NB4 (cell line): ENCODE measurements around the gene FAAP20.
A peak's percentile ranks its signal among the peaks of the same experiment; 100 is the strongest.

ENCODE experiments used
- DNase-seq: peaks from one replicate; pipeline ENCODE4 v3.0.0; 2010; ENCODE audit warnings: low read depth
- H3K4me3 ChIP-seq: one replicate; pipeline ENCODE4 v1.5.1; 2011; ENCODE audit warnings: mild to moderate bottlenecking, low read depth, low read length, moderate library complexity
- MYC ChIP-seq: IDR thresholded peaks from 2 replicates; pipeline ENCODE4 v1.6.1; 2011; ENCODE audit warnings: low read depth, low read length
- POLR2A ChIP-seq: IDR thresholded peaks from 2 replicates; pipeline ENCODE4 v1.6.1; 2011; ENCODE audit warnings: mild to moderate bottlenecking; ENCODE audit not compliant: insufficient read length; ENCODE audit errors: extremely low read depth
- TF ChIP-seq, protein P1 (sequence below): IDR thresholded peaks from 2 replicates; pipeline ENCODE4 v1.6.1; 2011; ENCODE audit warnings: low read depth, low read length
- TF ChIP-seq, protein P2 (sequence below): IDR thresholded peaks from one replicate; pipeline ENCODE4 v1.5.1; 2012; ENCODE audit warnings: low read depth, low read length

Gene FAAP20

DNA sequence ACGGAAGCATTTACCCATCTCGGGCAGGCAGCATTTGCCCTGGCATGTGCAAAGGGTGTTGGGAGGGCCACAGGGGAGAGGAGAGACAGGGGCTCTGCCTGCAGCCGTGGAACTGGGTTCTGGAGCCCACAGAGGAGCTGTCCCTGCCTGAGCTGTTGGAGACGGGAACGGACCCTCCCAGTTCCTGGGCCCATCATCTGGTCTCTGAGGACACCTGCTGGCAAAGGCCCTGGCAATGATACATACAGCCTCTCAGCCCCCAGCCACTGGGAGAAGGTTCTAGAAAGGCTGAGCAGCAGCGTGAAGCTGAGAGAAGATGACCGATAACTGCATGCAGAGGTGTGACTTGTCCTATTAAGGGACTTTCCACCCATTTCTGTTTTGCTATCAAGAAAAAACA, 31.4 kb downstream of the FAAP20 start:
- TF ChIP-seq, protein P1, sequence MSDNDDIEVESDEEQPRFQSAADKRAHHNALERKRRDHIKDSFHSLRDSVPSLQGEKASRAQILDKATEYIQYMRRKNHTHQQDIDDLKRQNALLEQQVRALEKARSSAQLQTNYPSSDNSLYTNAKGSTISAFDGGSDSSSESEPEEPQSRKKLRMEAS: no peak
- TF ChIP-seq POLR2A (no peak), MYC (no peak)
- TF ChIP-seq, protein P2, sequence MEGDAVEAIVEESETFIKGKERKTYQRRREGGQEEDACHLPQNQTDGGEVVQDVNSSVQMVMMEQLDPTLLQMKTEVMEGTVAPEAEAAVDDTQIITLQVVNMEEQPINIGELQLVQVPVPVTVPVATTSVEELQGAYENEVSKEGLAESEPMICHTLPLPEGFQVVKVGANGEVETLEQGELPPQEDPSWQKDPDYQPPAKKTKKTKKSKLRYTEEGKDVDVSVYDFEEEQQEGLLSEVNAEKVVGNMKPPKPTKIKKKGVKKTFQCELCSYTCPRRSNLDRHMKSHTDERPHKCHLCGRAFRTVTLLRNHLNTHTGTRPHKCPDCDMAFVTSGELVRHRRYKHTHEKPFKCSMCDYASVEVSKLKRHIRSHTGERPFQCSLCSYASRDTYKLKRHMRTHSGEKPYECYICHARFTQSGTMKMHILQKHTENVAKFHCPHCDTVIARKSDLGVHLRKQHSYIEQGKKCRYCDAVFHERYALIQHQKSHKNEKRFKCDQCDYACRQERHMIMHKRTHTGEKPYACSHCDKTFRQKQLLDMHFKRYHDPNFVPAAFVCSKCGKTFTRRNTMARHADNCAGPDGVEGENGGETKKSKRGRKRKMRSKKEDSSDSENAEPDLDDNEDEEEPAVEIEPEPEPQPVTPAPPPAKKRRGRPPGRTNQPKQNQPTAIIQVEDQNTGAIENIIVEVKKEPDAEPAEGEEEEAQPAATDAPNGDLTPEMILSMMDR: no peak
- DNase-seq: peak; percentile 25
- H3K4me3 ChIP-seq: no peak overlapping the region

DNA sequence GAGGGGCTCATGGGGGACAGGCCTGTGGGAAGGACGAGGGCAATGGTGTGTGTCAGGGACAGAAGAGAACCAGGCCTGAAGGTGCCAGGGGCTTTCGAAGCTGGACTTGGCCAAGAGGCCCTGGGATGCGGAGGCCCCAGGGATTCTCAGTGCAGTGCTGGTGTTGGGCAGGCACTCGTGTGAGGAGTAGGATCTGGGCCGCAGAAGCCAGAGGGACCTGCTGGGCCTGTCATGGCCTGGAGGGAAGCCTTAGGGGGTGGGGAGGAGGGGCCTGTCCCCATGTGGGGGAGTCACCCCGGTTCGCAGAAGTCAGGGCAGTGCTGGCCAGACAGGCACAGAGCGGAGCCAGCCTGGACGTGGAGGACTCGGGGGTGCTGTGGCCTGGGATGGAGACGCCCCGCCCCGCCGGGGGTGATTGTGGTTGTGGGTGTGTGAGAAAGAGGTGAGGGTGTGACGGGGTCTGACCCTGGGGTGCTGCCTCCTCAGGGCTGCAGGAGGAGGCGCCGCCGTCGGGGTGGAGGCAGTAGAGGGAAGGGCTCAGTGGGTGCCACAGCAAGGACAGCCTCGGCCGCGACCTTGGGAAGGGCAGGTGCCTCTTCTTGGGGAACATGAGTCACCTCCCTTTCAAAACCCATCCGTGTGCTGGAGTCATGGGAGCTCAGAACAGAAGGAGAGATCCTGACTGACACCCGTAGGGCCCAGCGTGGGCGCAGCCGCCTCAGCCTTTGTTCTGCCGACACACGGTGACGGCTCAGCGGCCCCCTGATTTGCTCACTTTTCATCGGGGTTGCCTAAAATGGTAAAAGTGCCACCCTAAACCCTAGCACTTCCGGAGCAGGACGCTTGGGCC, 33.9 kb downstream of the FAAP20 start:
- DNase-seq: peak; percentile 31
- TF ChIP-seq, protein P1: no peak
- TF ChIP-seq POLR2A: no peak
- TF ChIP-seq, protein P2: no peak
- no peak for TF ChIP-seq MYC
- no peak overlapping the region for H3K4me3 ChIP-seq

DNA sequence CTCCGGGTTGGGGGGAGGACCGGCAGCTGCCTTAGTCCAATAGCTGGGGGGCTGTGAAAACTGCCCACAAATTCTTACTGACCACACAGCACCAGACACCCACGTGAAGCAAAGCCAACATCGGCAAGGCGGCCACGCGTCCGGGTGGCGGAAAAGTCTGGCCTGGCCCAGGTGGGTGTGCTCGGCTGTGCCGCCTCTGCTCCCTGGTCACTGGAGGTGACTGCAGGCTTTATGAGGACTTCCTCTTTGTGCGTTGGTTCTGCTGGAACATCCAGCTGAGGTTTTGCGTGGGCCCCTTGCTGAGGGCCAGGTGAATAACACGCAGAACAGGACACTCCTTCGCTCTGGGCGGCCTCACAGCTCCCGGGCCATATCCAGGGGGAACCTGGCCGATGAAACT, 35.4 kb downstream of the FAAP20 start:
- H3K4me3 ChIP-seq: no peak overlapping the region
- peak; percentile 48 for DNase-seq
- TF ChIP-seq POLR2A (no peak), MYC (no peak)

DNA sequence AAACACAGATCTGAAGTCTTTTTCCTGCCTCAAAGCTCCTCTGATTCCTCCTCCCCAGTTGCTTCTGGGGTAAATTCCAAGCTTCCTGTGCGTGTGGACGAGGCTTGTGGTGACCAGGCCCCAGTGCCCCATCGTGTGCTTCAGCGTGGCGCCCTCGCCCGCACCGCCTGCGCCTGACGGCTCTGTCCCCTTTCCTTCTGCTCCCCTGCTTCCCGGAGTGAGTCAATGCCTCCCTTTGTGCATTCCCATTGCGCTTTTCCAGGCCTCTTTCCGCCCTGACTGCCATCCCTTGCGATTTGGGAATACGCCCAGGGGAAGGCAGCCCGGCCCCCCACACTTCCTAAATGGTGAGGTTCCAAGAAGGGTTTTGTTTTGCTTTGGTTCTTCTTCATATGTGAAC, 36.3 kb downstream of the FAAP20 start:
- no peak for DNase-seq
- no peak for TF ChIP-seq MYC
- TF ChIP-seq, protein P1: no peak
- TF ChIP-seq POLR2A: no peak
- TF ChIP-seq, protein P2: no peak
- no peak overlapping the region for H3K4me3 ChIP-seq

DNA sequence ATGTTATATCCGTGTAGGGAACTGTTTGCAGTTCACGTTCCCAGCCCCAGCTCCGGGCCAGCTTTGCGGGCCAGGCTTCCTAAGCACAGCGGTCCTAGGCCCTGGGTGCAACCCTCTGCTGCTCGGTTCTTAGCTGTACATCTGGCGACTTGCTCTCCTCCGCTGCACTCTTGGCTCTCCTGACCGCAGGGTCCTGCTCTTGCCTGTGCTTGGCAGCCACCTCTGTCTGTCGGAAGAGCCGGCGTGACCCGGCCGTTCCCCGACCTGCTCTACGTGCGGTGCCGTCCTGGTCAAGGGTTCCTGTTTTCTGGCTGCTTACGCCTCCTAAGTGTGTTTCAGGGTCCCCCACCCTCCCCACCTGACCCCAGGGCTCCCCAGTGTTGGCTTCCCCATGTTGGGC, 36.7 kb downstream of the FAAP20 start:
- no peak for DNase-seq
- no peak overlapping the region for H3K4me3 ChIP-seq
- TF ChIP-seq, protein P1: no peak
- TF ChIP-seq, protein P2: no peak
- TF ChIP-seq MYC: no peak
- TF ChIP-seq POLR2A: no peak

DNA sequence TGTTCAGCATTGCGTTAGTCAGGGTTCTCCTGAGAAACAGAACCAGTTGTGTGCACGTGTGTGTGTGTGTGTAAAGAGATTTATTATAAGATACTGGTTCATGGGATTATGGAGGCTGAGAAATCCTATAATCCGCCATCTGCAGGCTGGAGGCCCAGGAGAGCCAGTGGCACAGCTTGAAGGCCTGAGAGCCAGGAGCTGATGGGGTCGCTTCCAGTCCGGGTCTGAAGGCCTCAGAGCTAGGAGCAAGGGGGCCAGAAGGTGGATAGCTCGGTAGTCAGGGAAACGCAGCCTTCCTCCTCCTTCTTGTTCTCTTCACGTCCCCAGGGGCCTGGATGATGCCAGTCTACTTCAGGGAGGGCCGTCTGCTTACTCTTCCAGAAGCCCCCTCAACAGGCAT, 37.7 kb downstream of the FAAP20 start:
- TF ChIP-seq POLR2A: no peak
- TF ChIP-seq, protein P1: no peak
- TF ChIP-seq, protein P2: no peak
- no peak for TF ChIP-seq MYC
- no peak for DNase-seq
- H3K4me3 ChIP-seq: no peak overlapping the region
